ENCODE data around the gene SARNP. TPM values are rescaled to one million over a fixed set of nuclear protein-coding genes. Genes with fewer than 3 reads are reported as not detected.

The SARNP gene
- total and polyA plus RNA-seq, 2 donors, result 76.0 to 86.2 TPM

- Histone ChIP-seq H3K27ac (ENCODE audit: low read depth) (no peak overlapping the region), H3K36me3 (ENCODE audit: insufficient read depth) (no peaks in the 10 kb centered on the region), H3K4me3 (ENCODE audit: low read depth, low read length) (peak overlapping the region; percentile 71), H3K4me1 (ENCODE audit: insufficient read depth) (no peaks in the 10 kb centered on the region)
- no peak for DNase-seq (ENCODE audit: extremely low spot score)
- 45% methylated on average over 8 of the region's 8 CpGs for WGBS
Observed at GRCh38 chr12:55717011-55718007, 100.2 kb downstream of the SARNP start.

GRCh38 chr12:55716582-55716957, 101.0 kb downstream of the SARNP start:
- Histone ChIP-seq H3K4me3 (ENCODE audit: low read depth, low read length) (peak overlapping the region; percentile 71), H3K4me1 (ENCODE audit: insufficient read depth) (no peaks in the 10 kb centered on the region), H3K36me3 (ENCODE audit: insufficient read depth) (no peaks in the 10 kb centered on the region), H3K27ac (ENCODE audit: low read depth) (peak overlapping the region; percentile 64)
- DNase-seq (ENCODE audit: extremely low spot score), result no peak
- 3% methylated on average over 13 of the region's 13 CpGs for WGBS

GRCh38 chr12:55715833-55716581, 101.5 kb downstream of the SARNP start, which contains the start of gene BLOC1S1:
TSS of gene BLOC1S1 (plus strand) at chr12:55716046. CDS start at chr12:55716052, 6 bp downstream.
- under 1% methylated on average over 42 of the region's 42 CpGs for WGBS
- Histone ChIP-seq H3K36me3 (ENCODE audit: insufficient read depth) (no peaks in the 10 kb centered on the region), H3K27ac (ENCODE audit: low read depth) (peak within 1 kb of the TSS; percentile 89), H3K4me1 (ENCODE audit: insufficient read depth) (no peaks in the 10 kb centered on the region), H3K4me3 (ENCODE audit: low read depth, low read length) (peak within 1 kb of the TSS; percentile 71)
- DNase-seq (ENCODE audit: extremely low spot score), result no peak

- Histone ChIP-seq H3K4me1 (ENCODE audit: insufficient read depth) (no peaks in the 10 kb centered on the region), H3K4me3 (ENCODE audit: low read depth, low read length) (peak overlapping the region; percentile 71), H3K36me3 (ENCODE audit: insufficient read depth) (no peaks in the 10 kb centered on the region), H3K27ac (ENCODE audit: low read depth) (peak overlapping the region; percentile 89)
- no peak for DNase-seq (ENCODE audit: extremely low spot score)
- 38% methylated on average over 7 of the region's 7 CpGs for WGBS
Observed at GRCh38 chr12:55715169-55715764, 102.3 kb downstream of the SARNP start.

DNA sequence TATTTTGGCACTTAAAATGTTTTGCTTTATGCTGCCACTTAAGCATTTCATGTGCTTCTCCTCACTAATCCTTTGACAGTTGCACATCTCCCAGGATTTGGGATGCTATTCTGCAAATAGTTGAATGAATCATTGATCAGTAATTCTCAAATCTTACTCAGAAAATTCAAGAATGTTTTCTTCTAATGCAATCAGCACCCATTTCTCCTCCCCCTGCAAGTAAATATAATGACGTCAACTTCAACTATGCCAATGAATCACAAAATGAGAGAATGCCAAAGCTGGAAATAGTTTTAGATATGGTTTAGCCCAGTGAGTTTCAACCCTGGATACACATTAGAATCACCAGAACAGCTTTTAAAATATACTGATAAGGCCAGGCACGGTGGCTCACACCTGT, 103.8 kb downstream of the SARNP start:
- H3K4me3 ChIP-seq (ENCODE audit: low read depth, low read length), result no peak overlapping the region
- 63% methylated on average over 2 of the region's 2 CpGs for whole genome bisulfite sequencing
- no peaks in the 10 kb centered on the region for H3K4me1 ChIP-seq (ENCODE audit: insufficient read depth)

GRCh38 chr12:55712700-55713415, 104.7 kb downstream of the SARNP start:
- DNase-seq (ENCODE audit: extremely low spot score), result no peak
- WGBS, result 32% methylated on average over 1 of the region's 1 CpG
- Histone ChIP-seq H3K4me3 (ENCODE audit: low read depth, low read length) (no peak overlapping the region), H3K27ac (ENCODE audit: low read depth) (no peak overlapping the region), H3K4me1 (ENCODE audit: insufficient read depth) (peaks cover 3% of the 10 kb centered on the region), H3K36me3 (ENCODE audit: insufficient read depth) (no peaks in the 10 kb centered on the region)

More for the DNA sequence above, 103.8 kb downstream of the SARNP start:
- no peaks in the 10 kb centered on the region for H3K36me3 ChIP-seq (ENCODE audit: insufficient read depth)
- no peak overlapping the region for H3K27ac ChIP-seq (ENCODE audit: low read depth)
- no peak for DNase-seq (ENCODE audit: extremely low spot score)

- WGBS, result 63% methylated on average over 4 of the region's 4 CpGs
- Histone ChIP-seq H3K4me1 (ENCODE audit: insufficient read depth) (peaks cover 3% of the 10 kb centered on the region), H3K36me3 (ENCODE audit: insufficient read depth) (no peaks in the 10 kb centered on the region), H3K27ac (ENCODE audit: low read depth) (no peak overlapping the region), H3K4me3 (ENCODE audit: low read depth, low read length) (no peak overlapping the region)
- DNase-seq (ENCODE audit: extremely low spot score), result no peak
Observed at GRCh38 chr12:55711786-55712553, 105.6 kb downstream of the SARNP start.

DNA sequence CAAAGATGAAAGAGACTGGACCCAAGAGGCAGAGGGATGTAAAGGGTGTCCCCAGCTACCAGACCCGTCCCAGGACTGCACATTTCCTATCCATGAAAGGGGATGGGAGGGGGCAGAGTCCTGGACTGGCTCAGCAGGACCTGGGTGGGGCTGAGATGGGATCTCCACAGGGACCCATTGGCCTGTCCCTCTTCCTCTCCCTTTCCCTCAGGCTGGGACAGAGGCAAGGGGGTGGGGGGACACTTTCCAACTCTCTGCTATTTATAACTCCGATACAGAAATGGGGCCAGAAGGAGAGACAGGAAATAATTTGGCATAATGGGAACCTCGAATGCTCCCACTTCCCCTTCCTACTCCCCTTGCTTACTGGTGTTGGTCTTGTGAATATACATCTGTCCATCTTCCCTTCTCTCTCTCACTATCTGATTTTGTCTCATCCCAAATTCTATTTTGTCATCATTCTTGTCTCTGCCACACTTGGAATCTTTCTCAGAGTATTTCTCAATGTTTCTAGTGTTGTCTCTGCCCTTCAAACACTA, 108.8 kb downstream of the SARNP start:
- no peak overlapping the region for H3K4me3 ChIP-seq (ENCODE audit: low read depth, low read length)
- WGBS, result 11% methylated on average over 3 of the region's 3 CpGs
- H3K36me3 ChIP-seq (ENCODE audit: insufficient read depth), result no peaks in the 10 kb centered on the region
- peaks cover 3% of the 10 kb centered on the region for H3K4me1 ChIP-seq (ENCODE audit: insufficient read depth)
- DNase-seq (ENCODE audit: extremely low spot score), result no peak
- no peak overlapping the region for H3K27ac ChIP-seq (ENCODE audit: low read depth)

DNA sequence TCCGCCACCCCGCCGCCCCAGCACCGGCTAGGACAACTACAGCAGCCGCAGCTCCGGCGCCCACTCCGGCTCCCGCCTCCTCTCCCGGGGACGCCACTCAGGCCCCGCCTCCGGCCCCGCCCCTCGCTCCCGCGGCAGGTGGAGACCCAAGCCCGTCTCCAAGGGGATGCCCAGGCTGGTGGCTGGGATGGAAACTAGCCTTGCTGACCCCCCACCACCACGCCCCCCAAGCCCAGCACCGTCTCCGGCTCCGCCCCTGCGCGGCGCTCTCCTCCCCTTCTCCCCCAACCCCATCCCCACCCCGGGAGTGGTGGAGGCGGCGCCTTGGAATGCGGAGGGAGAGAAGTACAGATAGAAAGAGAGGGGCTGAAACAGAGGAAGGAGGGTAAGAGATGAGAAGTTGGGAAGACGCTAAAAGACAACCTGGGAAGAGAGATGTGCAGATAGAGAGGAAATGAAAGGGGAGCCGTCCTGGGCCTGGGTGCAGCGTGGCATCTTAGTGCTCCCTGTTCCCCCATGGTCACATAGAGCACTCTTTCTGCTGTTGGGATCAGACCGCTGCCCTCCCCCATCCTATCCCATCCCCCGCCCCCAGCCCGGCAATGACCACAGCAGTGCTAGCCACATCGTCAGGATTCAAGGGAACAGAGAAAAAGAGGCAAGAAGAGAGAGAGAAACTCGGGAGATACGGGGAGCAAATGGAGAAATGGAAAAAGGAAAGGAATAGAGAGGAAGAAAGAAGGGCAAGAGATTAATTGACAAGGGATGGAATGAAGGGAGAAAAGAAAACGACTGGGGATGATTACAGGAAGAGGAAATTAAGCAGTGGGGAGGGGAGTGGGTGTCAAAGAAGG, 109.5 kb downstream of the SARNP start, which contains the start of gene ITGA7:
Gene ITGA7, minus strand, starts transcription at position 64 of the 854 bp plus-strand sequence. CDS start 222 bp downstream, outside the sequence.
- DNase-seq (ENCODE audit: extremely low spot score), result no peak
- H3K36me3 ChIP-seq (ENCODE audit: insufficient read depth), result no peaks in the 10 kb centered on the region
- H3K4me3 ChIP-seq (ENCODE audit: low read depth, low read length), result peak within 1 kb of the TSS; percentile 60
- H3K27ac ChIP-seq (ENCODE audit: low read depth), result no peak within 1 kb of the TSS
- WGBS, result under 1% methylated on average over 39 of the region's 39 CpGs
- peaks cover 3% of the 10 kb centered on the region for H3K4me1 ChIP-seq (ENCODE audit: insufficient read depth)
